Measurements from ENCODE around the gene SEZ6L.

SEZ6L gene

GRCh38 chr22:26169315-26170111 is at the start of gene SEZ6L:
SEZ6L (plus strand) TSS chr22:26169462; CDS start chr22:26169670, 208 bp downstream.
- no peak for DNase-seq (ENCODE audit: low read depth, low spot score)

GRCh38 chr22:26122920-26123468 is 46.3 kb upstream of the SEZ6L start:
- DNase-seq (ENCODE audit: low read depth, low spot score), result no peak

GRCh38 chr22:26124991-26125725 is 44.1 kb upstream of the SEZ6L start:
- no peak for DNase-seq (ENCODE audit: low read depth, low spot score)

- no peak for DNase-seq (ENCODE audit: low read depth, low spot score)
Observed at GRCh38 chr22:26127126-26127525, 42.1 kb upstream of the SEZ6L start.

GRCh38 chr22:26127556-26127955 is 41.7 kb upstream of the SEZ6L start:
- DNase-seq (ENCODE audit: low read depth, low spot score), result no peak

GRCh38 chr22:26131589-26132154 is 37.6 kb upstream of the SEZ6L start:
- no peak for DNase-seq (ENCODE audit: low read depth, low spot score)

GRCh38 chr22:26134654-26135330 is 34.5 kb upstream of the SEZ6L start:
- DNase-seq (ENCODE audit: low read depth, low spot score), result no peak

GRCh38 chr22:26135806-26136205 is 33.5 kb upstream of the SEZ6L start:
- no peak for DNase-seq (ENCODE audit: low read depth, low spot score)

- DNase-seq (ENCODE audit: low read depth, low spot score), result no peak
Observed at GRCh38 chr22:26139310-26139709, 30.0 kb upstream of the SEZ6L start.

GRCh38 chr22:26141831-26142230 is 27.4 kb upstream of the SEZ6L start:
- no peak for DNase-seq (ENCODE audit: low read depth, low spot score)

GRCh38 chr22:26143806-26144325 is 25.4 kb upstream of the SEZ6L start:
- no peak for DNase-seq (ENCODE audit: low read depth, low spot score)

- no peak for DNase-seq (ENCODE audit: low read depth, low spot score)
Observed at GRCh38 chr22:26159886-26160285, 9.4 kb upstream of the SEZ6L start.

- DNase-seq (ENCODE audit: low read depth, low spot score), result no peak
Observed at GRCh38 chr22:26161746-26162145, 7.5 kb upstream of the SEZ6L start.

- DNase-seq (ENCODE audit: low read depth, low spot score), result no peak
Observed at GRCh38 chr22:26162926-26163325, 6.3 kb upstream of the SEZ6L start.

GRCh38 chr22:26164174-26164573 is 5.1 kb upstream of the SEZ6L start:
- DNase-seq (ENCODE audit: low read depth, low spot score), result no peak

- no peak for DNase-seq (ENCODE audit: low read depth, low spot score)
Observed at GRCh38 chr22:26168330-26168851, 871 bp upstream of the SEZ6L start.

GRCh38 chr22:26168939-26169314 is 335 bp upstream of the SEZ6L start:
- DNase-seq (ENCODE audit: low read depth, low spot score), result no peak

- no peak for DNase-seq (ENCODE audit: low read depth, low spot score)
Observed at GRCh38 chr22:26170112-26170492, 840 bp downstream of the SEZ6L start.

GRCh38 chr22:26170795-26171580 is 1.7 kb downstream of the SEZ6L start:
- no peak for DNase-seq (ENCODE audit: low read depth, low spot score)

GRCh38 chr22:26172389-26172990 is 3.2 kb downstream of the SEZ6L start:
- DNase-seq (ENCODE audit: low read depth, low spot score), result no peak

Measured in activated CD4-positive, CD25-positive, alpha-beta regulatory T cell treated with anti-CD3 and anti-CD28 coated beads, Interleukin-2, amount 50 U/mL, for 16 hours (primary cell).